GM06990 (cell line): ENCODE data around the gene ATAD3C.
"Not testable (repeated sequence)": the region's sequence is repeated elsewhere in the genome, so short reads cannot be mapped to it uniquely, and the experiment has no call there.

Experiments
- DNase-seq: peaks from one replicate; pipeline ENCODE4 v3.0.0-alpha.2; 2011; ENCODE audit not compliant: insufficient read length; ENCODE audit errors: extremely low read depth
- H3K27me3 ChIP-seq: replicated peaks from 2 replicates; pipeline ENCODE4 v1.6.0; 2011; ENCODE audit warnings: low read length; ENCODE audit not compliant: control insufficient read depth, insufficient read depth
- H3K36me3 ChIP-seq: 2 replicates; pipeline ENCODE4 v1.5.1; 2011; ENCODE audit warnings: low read length; ENCODE audit not compliant: control insufficient read depth, insufficient read depth
- H3K4me3 ChIP-seq: replicated peaks from 2 replicates; pipeline ENCODE4 v1.5.1; 2011; ENCODE audit warnings: low read depth, mild to moderate bottlenecking, control low read depth, low read length
- TF ChIP-seq, protein P1 (sequence below): IDR thresholded peaks from 2 replicates; pipeline ENCODE4 v1.5.1; 2011; ENCODE audit warnings: low read length, control low read depth, mild to moderate bottlenecking, inconsistent platforms; ENCODE audit not compliant: insufficient read depth, poor library complexity, severe bottlenecking

ATAD3C gene

DNA sequence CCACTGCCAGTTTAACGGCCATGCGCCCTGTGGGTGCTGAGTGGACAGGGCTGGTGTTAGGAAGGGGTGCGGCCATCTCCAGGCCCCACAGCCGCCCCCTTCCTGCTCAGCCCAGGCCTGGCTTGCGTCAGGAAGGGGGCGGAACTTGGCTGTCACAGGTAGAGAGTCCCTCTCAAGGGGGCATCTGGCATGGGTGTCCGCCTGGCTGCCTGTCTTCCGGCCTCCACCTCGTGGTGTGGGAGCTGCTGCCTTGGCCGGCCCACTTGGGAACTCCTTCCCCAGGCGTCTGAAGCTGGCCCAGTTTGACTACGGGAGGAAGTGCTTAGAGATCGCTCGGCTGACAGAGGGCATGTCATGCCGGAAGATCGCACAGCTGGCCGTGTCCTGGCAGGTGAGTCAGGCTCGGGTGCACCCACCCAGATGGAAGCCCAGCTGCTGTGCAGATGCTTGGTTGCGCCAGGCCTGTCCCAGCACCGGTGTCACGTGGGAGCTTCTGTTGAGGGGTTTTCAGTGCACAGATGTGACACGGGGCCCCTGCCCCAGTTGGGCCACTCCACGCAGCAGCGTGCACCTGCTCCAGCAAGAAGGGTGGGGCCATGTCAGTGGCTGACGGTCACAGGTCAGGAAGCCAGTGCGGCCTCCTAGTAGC, 13.0 kb downstream of the ATAD3C start:
- Histone ChIP-seq H3K4me3 (peak overlapping the region; percentile 61), H3K36me3 (no peaks in the 10 kb centered on the region), H3K27me3 (no peaks in the 10 kb centered on the region)
- peak; percentile 45 for DNase-seq
- TF ChIP-seq, protein P1, sequence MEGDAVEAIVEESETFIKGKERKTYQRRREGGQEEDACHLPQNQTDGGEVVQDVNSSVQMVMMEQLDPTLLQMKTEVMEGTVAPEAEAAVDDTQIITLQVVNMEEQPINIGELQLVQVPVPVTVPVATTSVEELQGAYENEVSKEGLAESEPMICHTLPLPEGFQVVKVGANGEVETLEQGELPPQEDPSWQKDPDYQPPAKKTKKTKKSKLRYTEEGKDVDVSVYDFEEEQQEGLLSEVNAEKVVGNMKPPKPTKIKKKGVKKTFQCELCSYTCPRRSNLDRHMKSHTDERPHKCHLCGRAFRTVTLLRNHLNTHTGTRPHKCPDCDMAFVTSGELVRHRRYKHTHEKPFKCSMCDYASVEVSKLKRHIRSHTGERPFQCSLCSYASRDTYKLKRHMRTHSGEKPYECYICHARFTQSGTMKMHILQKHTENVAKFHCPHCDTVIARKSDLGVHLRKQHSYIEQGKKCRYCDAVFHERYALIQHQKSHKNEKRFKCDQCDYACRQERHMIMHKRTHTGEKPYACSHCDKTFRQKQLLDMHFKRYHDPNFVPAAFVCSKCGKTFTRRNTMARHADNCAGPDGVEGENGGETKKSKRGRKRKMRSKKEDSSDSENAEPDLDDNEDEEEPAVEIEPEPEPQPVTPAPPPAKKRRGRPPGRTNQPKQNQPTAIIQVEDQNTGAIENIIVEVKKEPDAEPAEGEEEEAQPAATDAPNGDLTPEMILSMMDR, result no peak

DNA sequence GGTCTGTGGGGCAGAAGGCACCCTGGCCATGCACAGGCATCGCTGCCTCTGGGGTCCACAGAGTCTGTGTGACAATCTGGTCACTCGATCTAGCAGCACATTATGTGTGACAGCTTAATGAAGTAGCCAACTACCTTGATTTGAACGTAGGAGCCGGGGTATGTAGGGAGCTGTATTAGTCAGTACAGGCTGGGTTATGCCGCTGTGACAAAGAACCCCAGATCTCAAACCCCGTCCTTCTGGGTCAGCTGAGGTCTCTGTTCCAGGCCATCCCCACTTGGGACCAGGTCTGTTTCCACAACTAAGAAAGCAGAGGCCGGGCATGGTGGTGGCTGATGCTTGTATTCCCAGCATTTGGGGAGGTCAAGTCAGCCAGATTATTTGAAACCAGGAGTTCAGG, 13.8 kb downstream of the ATAD3C start:
- no peaks in the 10 kb centered on the region for H3K27me3 ChIP-seq
- DNase-seq, result no peak
- TF ChIP-seq, protein P1, result no peak
- H3K36me3 ChIP-seq, result no peaks in the 10 kb centered on the region
- peak overlapping the region; percentile 61 for H3K4me3 ChIP-seq

DNA sequence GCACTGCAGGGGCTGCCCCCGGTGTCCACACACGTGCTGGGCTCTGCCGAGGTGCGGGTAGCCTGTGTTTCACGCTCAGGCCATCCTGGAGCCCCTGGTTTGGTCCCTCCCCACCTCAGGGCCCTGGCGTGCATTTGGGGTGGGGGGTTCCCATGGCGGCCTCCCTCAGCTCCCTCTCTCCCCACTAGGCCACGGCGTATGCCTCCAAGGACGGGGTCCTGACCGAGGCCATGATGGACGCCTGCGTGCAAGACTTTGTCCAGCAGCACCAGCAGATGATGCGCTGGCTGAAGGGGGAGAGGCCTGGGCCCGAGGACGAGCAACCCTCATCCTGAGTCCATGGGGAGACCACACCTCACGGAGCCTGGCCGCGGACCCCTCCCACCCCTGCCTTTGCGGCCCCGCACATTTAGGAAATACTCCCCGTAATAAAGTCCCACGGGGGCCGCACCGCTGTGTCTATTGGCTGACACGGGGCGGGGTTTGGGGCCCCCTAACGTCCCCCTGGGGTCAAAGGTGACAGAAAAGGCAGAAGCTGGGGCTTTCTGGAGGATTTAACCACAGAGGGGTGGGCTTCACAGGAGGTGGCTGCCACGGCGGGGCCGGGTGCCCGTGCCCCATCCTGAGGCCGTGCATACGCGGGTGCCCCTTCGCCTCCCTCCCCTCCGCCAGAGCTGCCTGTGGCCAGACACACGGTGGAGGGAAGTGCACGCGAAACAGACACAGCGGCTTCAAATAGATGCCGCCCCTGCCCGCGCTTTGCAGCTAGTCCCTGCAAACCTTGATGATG, 18.9 kb downstream of the ATAD3C start:
- not testable (repeated sequence) for H3K36me3 ChIP-seq, H3K4me3 ChIP-seq, H3K27me3 ChIP-seq, DNase-seq

GRCh38 chr1:1470626-1471388, 21.3 kb downstream of the ATAD3C start:
- Histone ChIP-seq H3K4me3 (peak overlapping the region; percentile 91), H3K27me3 (no peaks in the 10 kb centered on the region), H3K36me3 (no peaks in the 10 kb centered on the region)
- TF ChIP-seq, protein P1, result no peak
- DNase-seq, result no peak

DNA sequence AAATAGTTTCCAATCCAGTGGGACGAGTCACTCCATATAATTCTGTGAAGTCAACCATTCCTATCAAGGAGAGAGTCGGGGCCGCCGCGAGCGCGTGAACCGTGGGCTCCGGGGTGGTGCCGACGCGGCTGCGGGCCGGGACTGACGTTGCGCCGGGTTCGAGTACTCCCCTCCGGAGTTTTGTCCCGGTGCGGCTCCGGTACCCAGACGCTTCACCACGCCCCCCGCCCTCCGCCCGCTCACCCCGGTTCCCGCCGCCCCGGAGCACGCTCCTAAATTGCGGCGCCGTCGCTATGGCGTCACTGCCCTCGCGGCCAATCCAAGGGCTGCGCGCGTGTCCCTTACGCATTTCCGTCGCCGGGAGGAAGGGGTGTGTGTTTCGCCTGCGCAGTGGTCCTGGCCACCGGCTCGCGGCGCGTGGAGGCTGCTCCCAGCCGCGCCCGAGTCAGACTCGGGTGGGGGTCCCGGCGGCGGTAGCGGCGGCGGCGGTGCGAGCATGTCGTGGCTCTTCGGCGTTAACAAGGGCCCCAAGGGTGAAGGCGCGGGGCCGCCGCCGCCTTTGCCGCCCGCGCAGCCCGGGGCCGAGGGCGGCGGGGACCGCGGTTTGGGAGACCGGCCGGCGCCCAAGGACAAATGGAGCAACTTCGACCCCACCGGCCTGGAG, 22.0 kb downstream of the ATAD3C start, which contains the start of gene ATAD3B:
Gene ATAD3B (plus strand): TSS at position 377 of the 664 bp plus-strand sequence. CDS start 120 bp downstream, at position 497.
- Histone ChIP-seq H3K4me3 (peak within 1 kb of the TSS; percentile 91), H3K36me3 (no peaks in the 10 kb centered on the region), H3K27me3 (no peaks in the 10 kb centered on the region)
- TF ChIP-seq, protein P1, result no peak
- DNase-seq, result peak; percentile 91

GRCh38 chr1:1472053-1472876, 22.8 kb downstream of the ATAD3C start:
- H3K4me3 ChIP-seq, result peak overlapping the region; percentile 91
- H3K27me3 ChIP-seq, DNase-seq, H3K36me3 ChIP-seq: not testable (repeated sequence)

- not testable (repeated sequence) for H3K4me3 ChIP-seq, DNase-seq, H3K27me3 ChIP-seq
- peaks cover 18% of the 10 kb centered on the region for H3K36me3 ChIP-seq
These were observed 26.5 kb downstream of the ATAD3C start for GRCh38 chr1:1476011-1476410.
